Measurements from ENCODE around the gene LIPC. TPM values are rescaled to one million over a fixed set of nuclear protein-coding genes. Genes with fewer than 3 reads are reported as not detected.

Gene LIPC
- total RNA-seq, 1 experiment from 2014 or later = not detected

GRCh38 chr15:58419803-58420524 is 11.8 kb upstream of the LIPC start:
- no peaks in the 10 kb centered on the region for H3K27me3 Mint-ChIP-seq (ENCODE audit: insufficient read depth, unreplicated experiment)
- no peak overlapping the region for H3K27ac Mint-ChIP-seq (ENCODE audit: low read depth, unreplicated experiment)
- no peak for DNase-seq (ENCODE audit: unreplicated experiment)
- H3K4me3 Mint-ChIP-seq (ENCODE audit: unreplicated experiment) = no peak overlapping the region
- H3K4me1 Mint-ChIP-seq (ENCODE audit: insufficient read depth, unreplicated experiment) = no peaks in the 10 kb centered on the region
- POLR2A ChIA-PET = interaction anchor here (1.0 kb wide), 1 partner anchor 13 kb away, joined by 3 read pairs; no protein-coding TSS in a partner anchor
- BruUV-seq (replicated peaks) = no TSS peak
- TF ChIP-seq CTCF (IDR thresholded peaks at IDR 0.05; ENCODE audit: unreplicated experiment) = no peak
- intact Hi-C loops (cut with micrococcal nuclease) = no loop called here
- CTCF ChIA-PET = no interaction called here
- H3K9me3 Mint-ChIP-seq (ENCODE audit: unreplicated experiment) = no peaks in the 10 kb centered on the region
- H3K36me3 Mint-ChIP-seq (ENCODE audit: insufficient read depth, unreplicated experiment) = no peaks in the 10 kb centered on the region

- Mint-ChIP-seq H3K4me3 (ENCODE audit: unreplicated experiment) (no peak overlapping the region), H3K9me3 (ENCODE audit: unreplicated experiment) (no peaks in the 10 kb centered on the region), H3K4me1 (ENCODE audit: insufficient read depth, unreplicated experiment) (no peaks in the 10 kb centered on the region), H3K27me3 (ENCODE audit: insufficient read depth, unreplicated experiment) (no peaks in the 10 kb centered on the region), H3K27ac (ENCODE audit: low read depth, unreplicated experiment) (no peak overlapping the region), H3K36me3 (ENCODE audit: insufficient read depth, unreplicated experiment) (no peaks in the 10 kb centered on the region)
- TF ChIP-seq CTCF (IDR thresholded peaks at IDR 0.05; ENCODE audit: unreplicated experiment) = no peak
- intact Hi-C loops (cut with micrococcal nuclease) = no loop called here
- BruUV-seq (replicated peaks) = no TSS peak
- DNase-seq (ENCODE audit: unreplicated experiment) = no peak
- ChIA-PET CTCF (interaction anchor here (1.0 kb wide), 1 partner anchor 210 kb away, joined by 3 read pairs; no protein-coding TSS in a partner anchor), POLR2A (interaction anchor here (1.0 kb wide), 1 partner anchor 12 kb away, joined by 3 read pairs; no protein-coding TSS in a partner anchor)
Observed at GRCh38 chr15:58420579-58421043, 11.2 kb upstream of the LIPC start.

- no TSS peak for BruUV-seq (replicated peaks)
- ChIA-PET CTCF (no interaction called here), POLR2A (no interaction called here)
- no peaks in the 10 kb centered on the region for H3K27me3 Mint-ChIP-seq (ENCODE audit: insufficient read depth, unreplicated experiment)
- H3K4me3 Mint-ChIP-seq (ENCODE audit: unreplicated experiment) = no peak overlapping the region
- H3K27ac Mint-ChIP-seq (ENCODE audit: low read depth, unreplicated experiment) = no peak overlapping the region
- intact Hi-C loops (cut with micrococcal nuclease) = no loop called here
- no peak for DNase-seq (ENCODE audit: unreplicated experiment)
- no peaks in the 10 kb centered on the region for H3K36me3 Mint-ChIP-seq (ENCODE audit: insufficient read depth, unreplicated experiment)
- H3K4me1 Mint-ChIP-seq (ENCODE audit: insufficient read depth, unreplicated experiment) = no peaks in the 10 kb centered on the region
- TF ChIP-seq CTCF (IDR thresholded peaks at IDR 0.05; ENCODE audit: unreplicated experiment) = no peak
- no peaks in the 10 kb centered on the region for H3K9me3 Mint-ChIP-seq (ENCODE audit: unreplicated experiment)
Observed at GRCh38 chr15:58423205-58423604, 8.6 kb upstream of the LIPC start.

GRCh38 chr15:58423831-58424608 is 7.8 kb upstream of the LIPC start:
- ChIA-PET CTCF (no interaction called here), POLR2A (no interaction called here)
- no peak for DNase-seq (ENCODE audit: unreplicated experiment)
- TF ChIP-seq CTCF (IDR thresholded peaks at IDR 0.05; ENCODE audit: unreplicated experiment) = no peak
- no peaks in the 10 kb centered on the region for H3K36me3 Mint-ChIP-seq (ENCODE audit: insufficient read depth, unreplicated experiment)
- no peaks in the 10 kb centered on the region for H3K4me1 Mint-ChIP-seq (ENCODE audit: insufficient read depth, unreplicated experiment)
- no peaks in the 10 kb centered on the region for H3K27me3 Mint-ChIP-seq (ENCODE audit: insufficient read depth, unreplicated experiment)
- intact Hi-C loops (cut with micrococcal nuclease) = no loop called here
- H3K9me3 Mint-ChIP-seq (ENCODE audit: unreplicated experiment) = no peaks in the 10 kb centered on the region
- BruUV-seq (replicated peaks) = no TSS peak
- H3K4me3 Mint-ChIP-seq (ENCODE audit: unreplicated experiment) = no peak overlapping the region
- H3K27ac Mint-ChIP-seq (ENCODE audit: low read depth, unreplicated experiment) = no peak overlapping the region

All from MCF 10A (cell line).